Fibroblast of lung (primary cell): ENCODE results near the gene LRRC47.

Source experiments
- CTCF ChIP-seq, 2 donors: IDR thresholded peaks in 1 of 2; conservative IDR thresholded peaks in 1 of 2; 1 replicate in 1 of 2; 2 replicates in 1 of 2; pipeline ENCODE4 v1.5.1; 2011 to 2012; ENCODE audit warnings: low read length in 2 of 2, control low read depth in 1 of 2, inconsistent platforms in 1 of 2, low read depth in 1 of 2, mild to moderate bottlenecking in 1 of 2
- EZH2 ChIP-seq: IDR thresholded peaks from 2 replicates; pipeline ENCODE4 v1.5.1; 2012; ENCODE audit warnings: low read length, control low read depth, mild to moderate bottlenecking; ENCODE audit errors: missing control alignments

- TF ChIP-seq EZH2 (no peak), CTCF (conservative IDR thresholded peaks at IDR 0.05 in 1 of 2, IDR thresholded peaks at IDR 0.05 in 1 of 2; ENCODE audit: low read depth in 1 of 2, low read length in 2 of 2) (no peak)
These were observed 52.5 kb downstream of the LRRC47 start for GRCh38 chr1:3743826-3744225.
